GM21576 (cell line): ENCODE data around the gene CERS1.
A peak's percentile ranks its signal among the peaks of the same experiment; 100 is the strongest.

Source experiments
- ATAC-seq: cut with Tn5 transposase; IDR thresholded peaks from one replicate; pipeline ENCODE4 v1.9.1; 2021; ENCODE audit warnings: mild to moderate bottlenecking, moderate library complexity; ENCODE audit not compliant: unreplicated experiment

CERS1 gene

GRCh38 chr19:18843960-18844359, 52.0 kb downstream of the CERS1 start:
- no peak for ATAC-seq

GRCh38 chr19:18842166-18842565, 53.8 kb downstream of the CERS1 start:
- no peak for ATAC-seq

- no peak for ATAC-seq
Measured at GRCh38 chr19:18841400-18841799, 54.6 kb downstream of the CERS1 start.

GRCh38 chr19:18840288-18841267, 55.4 kb downstream of the CERS1 start:
- ATAC-seq: no peak

- no peak for ATAC-seq
Measured at GRCh38 chr19:18839465-18840287, 56.3 kb downstream of the CERS1 start.

GRCh38 chr19:18834644-18834984, 61.3 kb downstream of the CERS1 start:
- ATAC-seq: no peak

- ATAC-seq: no peak
Measured at GRCh38 chr19:18833849-18834643, 61.9 kb downstream of the CERS1 start.

- ATAC-seq: no peak
Measured at GRCh38 chr19:18833141-18833476, 62.8 kb downstream of the CERS1 start.

GRCh38 chr19:18832306-18833140, 63.4 kb downstream of the CERS1 start:
- peak; percentile 32 for ATAC-seq

- peak; percentile 51 for ATAC-seq
Measured at GRCh38 chr19:18831524-18832305, 64.2 kb downstream of the CERS1 start, which contains the start of gene UPF1. Gene UPF1, plus strand, starts transcription at chr19:18831959. Its CDS starts 251 bp downstream, at chr19:18832210.

- ATAC-seq: no peak
Measured at GRCh38 chr19:18830488-18830887, 65.5 kb downstream of the CERS1 start.

- no peak for ATAC-seq
Measured at GRCh38 chr19:18828786-18829185, 67.2 kb downstream of the CERS1 start.
